Activated B cell treated with CpG ODN at 0.5 μM for 24 hours (primary cell): ENCODE results near the gene CHN2. TPM values are rescaled to one million over a fixed set of nuclear protein-coding genes. Genes with fewer than 3 reads are reported as not detected.

ENCODE experiments used
- ATAC-seq: fragments of 200-7000 bp; cut with Tn5 transposase; one replicate; pipeline ENCODE4 v1.10.0; 2021; ENCODE audit warnings: low read depth, mild to moderate bottlenecking, moderate library complexity
- CTCF ChIA-PET: fragments of 350-600 bp; sonication (Branson Sonifier 250); formaldehyde crosslinking; loops from one replicate; lab custom pipeline; 2021; ENCODE audit warnings: antibody characterized with exemption; lab: Charles Lee
- POLR2A ChIA-PET: fragments of 350-600 bp; sonication (Branson Sonifier 250); formaldehyde crosslinking; loops from one replicate; lab custom pipeline; 2021; ENCODE audit warnings: antibody characterized with exemption; lab: Charles Lee
- DNase-seq: peaks from one replicate; pipeline ENCODE4 v3.0.0; 2022
- H3K27ac Mint-ChIP-seq: one replicate; pipeline ENCODE4 v1.8.0; 2020; ENCODE audit warnings: mixed read lengths
- H3K27me3 Mint-ChIP-seq: one replicate; pipeline ENCODE4 v1.8.0; 2021; ENCODE audit warnings: mixed read lengths
- H3K36me3 Mint-ChIP-seq: one replicate; pipeline ENCODE4 v1.8.0; 2021; ENCODE audit warnings: low read depth, mixed read lengths
- H3K4me1 Mint-ChIP-seq: one replicate; pipeline ENCODE4 v1.8.0; 2021; ENCODE audit warnings: mixed read lengths
- H3K4me3 Mint-ChIP-seq: one replicate; pipeline ENCODE4 v1.8.0; 2020; ENCODE audit warnings: mild to moderate bottlenecking, mixed read lengths
- H3K9me3 Mint-ChIP-seq: one replicate; pipeline ENCODE4 v1.8.0; 2020; ENCODE audit warnings: mixed read lengths
- CTCF ChIP-seq: fragments of 200-600 bp; IDR thresholded peaks from one replicate; pipeline ENCODE4 v1.8.0; 2022; ENCODE audit warnings: antibody characterized with exemption, mild to moderate bottlenecking
- intact Hi-C: fragments of 100-400 bp; cut with micrococcal nuclease; formaldehyde crosslinking; loops from one replicate; pipeline ENCODE4 v1.15.1; 2024
- total RNA-seq: library from RNA; stranded (reverse); gene quantifications from 2 replicates; pipeline ENCODE4 v1.2.3, GENCODE V29; 2022

Gene CHN2
- total RNA-seq, 1 donor from 2014 or later, result 1.8 TPM

GRCh38 chr7:29287366-29287765 is 92.8 kb downstream of the CHN2 start:
- ChIA-PET POLR2A (no interaction called here), CTCF (no interaction called here)
- Mint-ChIP-seq H3K27ac (peak overlapping the region; percentile 9), H3K9me3 (no peaks in the 10 kb centered on the region), H3K4me3 (no peak overlapping the region), H3K4me1 (peaks cover 42% of the 10 kb centered on the region), H3K27me3 (peaks cover 5% of the 10 kb centered on the region), H3K36me3 (no peaks in the 10 kb centered on the region)
- intact Hi-C loops, result no loop called here
- TF ChIP-seq CTCF, result no peak
- no peak for ATAC-seq
- DNase-seq, result no peak

GRCh38 chr7:29288181-29289091 is 93.9 kb downstream of the CHN2 start:
- ChIA-PET CTCF (interaction anchor here (0.7 kb wide), 1 partner anchor 31 kb away, joined by 4 read pairs; no protein-coding TSS in a partner anchor), POLR2A (interaction anchor here (1.7 kb wide), 1 partner anchor 31 kb away, joined by 6 read pairs; no protein-coding TSS in a partner anchor)
- H3K27me3 Mint-ChIP-seq, result peaks cover 5% of the 10 kb centered on the region
- ATAC-seq (no peak), DNase-seq (no peak)
- H3K9me3 Mint-ChIP-seq, result no peaks in the 10 kb centered on the region
- intact Hi-C loops, result loop anchor here (1.0 kb wide), 1 partner anchor 32 kb away; no protein-coding TSS in a partner anchor
- H3K4me1 Mint-ChIP-seq, result peaks cover 34% of the 10 kb centered on the region
- no peak for TF ChIP-seq CTCF
- no peak overlapping the region for H3K4me3 Mint-ChIP-seq
- H3K36me3 Mint-ChIP-seq, result no peaks in the 10 kb centered on the region
- peak overlapping the region; percentile 84 for H3K27ac Mint-ChIP-seq

- H3K27me3 Mint-ChIP-seq, result peaks cover 5% of the 10 kb centered on the region
- peaks cover 34% of the 10 kb centered on the region for H3K4me1 Mint-ChIP-seq
- peak overlapping the region; percentile 66 for H3K4me3 Mint-ChIP-seq
- intact Hi-C loops, result loop anchor here (1.0 kb wide), 1 partner anchor 31 kb away; no protein-coding TSS in a partner anchor
- H3K27ac Mint-ChIP-seq, result peak overlapping the region; percentile 84
- no peaks in the 10 kb centered on the region for H3K9me3 Mint-ChIP-seq
- ChIA-PET POLR2A (interaction anchor here (1.7 kb wide), 1 partner anchor 30 kb away, joined by 6 read pairs; no protein-coding TSS in a partner anchor), CTCF (interaction anchor here (0.7 kb wide), 1 partner anchor 30 kb away, joined by 4 read pairs; no protein-coding TSS in a partner anchor)
- ATAC-seq (peak; percentile 75), DNase-seq (no peak)
- H3K36me3 Mint-ChIP-seq, result no peaks in the 10 kb centered on the region
- no peak for TF ChIP-seq CTCF
Measured at GRCh38 chr7:29289156-29290021, 94.8 kb downstream of the CHN2 start.

- no peak overlapping the region for H3K27ac Mint-ChIP-seq
- POLR2A ChIA-PET, result no interaction called here
- ATAC-seq, result no peak
- CTCF ChIA-PET, result no interaction called here
- no peak for TF ChIP-seq CTCF
- no peaks in the 10 kb centered on the region for H3K9me3 Mint-ChIP-seq
- H3K36me3 Mint-ChIP-seq, result no peaks in the 10 kb centered on the region
- intact Hi-C loops, result no loop called here
- no peak for DNase-seq
- H3K4me3 Mint-ChIP-seq, result no peak overlapping the region
- peaks cover 1% of the 10 kb centered on the region for H3K27me3 Mint-ChIP-seq
- peaks cover 24% of the 10 kb centered on the region for H3K4me1 Mint-ChIP-seq
Measured at GRCh38 chr7:29290829-29291228, 96.3 kb downstream of the CHN2 start.
